Activated T-cell treated with anti-CD3 and anti-CD28 coated beads, Interleukin-2, amount 50 U/mL, for 4 hours (primary cell): ENCODE results near the gene FNDC1. TPM values are rescaled to one million over a fixed set of nuclear protein-coding genes. Genes with fewer than 3 reads are reported as not detected.
A peak's percentile ranks its signal among the peaks of the same experiment; 100 is the strongest.

ENCODE experiments used
- ATAC-seq, 2 donors: fragments of 200-7000 bp; cut with Tn5 transposase; one replicate each; pipeline ENCODE4 v1.10.0; 2021
- DNase-seq: peaks from one replicate; pipeline ENCODE4 v3.0.0-alpha.2; 2020
- H3K27me3 Mint-ChIP-seq: one replicate; pipeline ENCODE4 v1.8.0; 2021; ENCODE audit warnings: low read depth, mixed read lengths
- H3K36me3 Mint-ChIP-seq: one replicate; pipeline ENCODE4 v1.8.0; 2022; ENCODE audit warnings: mixed read lengths; ENCODE audit not compliant: insufficient read depth
- H3K4me1 Mint-ChIP-seq: one replicate; pipeline ENCODE4 v1.8.0; 2021; ENCODE audit warnings: low read depth, mixed read lengths
- H3K4me3 Mint-ChIP-seq: one replicate; pipeline ENCODE4 v1.8.0; 2021; ENCODE audit warnings: mild to moderate bottlenecking, moderate library complexity, mixed read lengths
- H3K9me3 Mint-ChIP-seq: one replicate; pipeline ENCODE4 v1.8.0; 2021; ENCODE audit warnings: mixed read lengths
- total RNA-seq, 3 donors: library from RNA; stranded (reverse); gene quantifications; one replicate each; pipeline ENCODE4 v1.2.1, GENCODE V29; 2021

Gene FNDC1
- total RNA-seq, 3 donors from 2014 or later: 0.03 TPM; not detected in 2

- no peaks in the 10 kb centered on the region for H3K36me3 Mint-ChIP-seq
- H3K4me3 Mint-ChIP-seq: no peak overlapping the region
- DNase-seq: no peak
- H3K9me3 Mint-ChIP-seq: no peaks in the 10 kb centered on the region
- H3K4me1 Mint-ChIP-seq: no peaks in the 10 kb centered on the region
- peaks cover under 1% of the 10 kb centered on the region for H3K27me3 Mint-ChIP-seq
- no peak for ATAC-seq
Measured at GRCh38 chr6:159203304-159204005, 34.3 kb downstream of the FNDC1 start.

- Mint-ChIP-seq H3K27me3 (no peaks in the 10 kb centered on the region), H3K4me3 (no peak overlapping the region), H3K9me3 (no peaks in the 10 kb centered on the region), H3K36me3 (no peaks in the 10 kb centered on the region), H3K4me1 (no peaks in the 10 kb centered on the region)
- no peak for ATAC-seq
- no peak for DNase-seq
Measured at GRCh38 chr6:159204605-159205004, 35.4 kb downstream of the FNDC1 start.

GRCh38 chr6:159212028-159212427, 42.8 kb downstream of the FNDC1 start:
- H3K9me3 Mint-ChIP-seq: no peaks in the 10 kb centered on the region
- H3K4me3 Mint-ChIP-seq: no peak overlapping the region
- ATAC-seq (no peak), DNase-seq (no peak)
- peaks cover 2% of the 10 kb centered on the region for H3K27me3 Mint-ChIP-seq
- H3K36me3 Mint-ChIP-seq: no peaks in the 10 kb centered on the region
- H3K4me1 Mint-ChIP-seq: no peaks in the 10 kb centered on the region

- DNase-seq (no peak), ATAC-seq (no peak)
- no peaks in the 10 kb centered on the region for H3K36me3 Mint-ChIP-seq
- H3K27me3 Mint-ChIP-seq: peaks cover 4% of the 10 kb centered on the region
- H3K4me1 Mint-ChIP-seq: no peaks in the 10 kb centered on the region
- no peaks in the 10 kb centered on the region for H3K9me3 Mint-ChIP-seq
- H3K4me3 Mint-ChIP-seq: no peak overlapping the region
Measured at GRCh38 chr6:159212525-159213280, 43.5 kb downstream of the FNDC1 start.

GRCh38 chr6:159213405-159213804, 44.2 kb downstream of the FNDC1 start:
- Mint-ChIP-seq H3K27me3 (peaks cover 8% of the 10 kb centered on the region), H3K4me3 (no peak overlapping the region), H3K9me3 (no peaks in the 10 kb centered on the region), H3K36me3 (no peaks in the 10 kb centered on the region), H3K4me1 (no peaks in the 10 kb centered on the region)
- DNase-seq (no peak), ATAC-seq (no peak)

GRCh38 chr6:159214281-159214680, 45.1 kb downstream of the FNDC1 start:
- no peaks in the 10 kb centered on the region for H3K36me3 Mint-ChIP-seq
- DNase-seq: no peak
- H3K27me3 Mint-ChIP-seq: peaks cover 11% of the 10 kb centered on the region
- H3K4me3 Mint-ChIP-seq: no peak overlapping the region
- H3K4me1 Mint-ChIP-seq: no peaks in the 10 kb centered on the region
- ATAC-seq: no peak
- no peaks in the 10 kb centered on the region for H3K9me3 Mint-ChIP-seq

- H3K4me3 Mint-ChIP-seq: no peak overlapping the region
- peak; percentile 28 to 34 for ATAC-seq
- peaks cover 3% of the 10 kb centered on the region for H3K4me1 Mint-ChIP-seq
- H3K9me3 Mint-ChIP-seq: no peaks in the 10 kb centered on the region
- DNase-seq: no peak
- no peaks in the 10 kb centered on the region for H3K36me3 Mint-ChIP-seq
- H3K27me3 Mint-ChIP-seq: peaks cover 13% of the 10 kb centered on the region
Measured at GRCh38 chr6:159217595-159218275, 48.5 kb downstream of the FNDC1 start.

GRCh38 chr6:159220093-159220492, 50.9 kb downstream of the FNDC1 start:
- Mint-ChIP-seq H3K27me3 (peaks cover 13% of the 10 kb centered on the region), H3K4me3 (no peak overlapping the region), H3K36me3 (no peaks in the 10 kb centered on the region), H3K4me1 (peaks cover 3% of the 10 kb centered on the region), H3K9me3 (no peaks in the 10 kb centered on the region)
- DNase-seq: no peak
- ATAC-seq: no peak

GRCh38 chr6:159221486-159222170, 52.4 kb downstream of the FNDC1 start:
- Mint-ChIP-seq H3K27me3 (peaks cover 17% of the 10 kb centered on the region), H3K4me1 (peaks cover 3% of the 10 kb centered on the region), H3K36me3 (no peaks in the 10 kb centered on the region), H3K4me3 (no peak overlapping the region), H3K9me3 (no peaks in the 10 kb centered on the region)
- DNase-seq (no peak), ATAC-seq (no peak)

- ATAC-seq (no peak), DNase-seq (no peak)
- peaks cover 3% of the 10 kb centered on the region for H3K4me1 Mint-ChIP-seq
- H3K36me3 Mint-ChIP-seq: no peaks in the 10 kb centered on the region
- no peaks in the 10 kb centered on the region for H3K9me3 Mint-ChIP-seq
- no peak overlapping the region for H3K4me3 Mint-ChIP-seq
- H3K27me3 Mint-ChIP-seq: peaks cover 13% of the 10 kb centered on the region
Measured at GRCh38 chr6:159224452-159224851, 55.3 kb downstream of the FNDC1 start.

GRCh38 chr6:159229651-159230051, 60.5 kb downstream of the FNDC1 start:
- DNase-seq (no peak), ATAC-seq (no peak)
- Mint-ChIP-seq H3K27me3 (peaks cover 39% of the 10 kb centered on the region), H3K4me3 (no peak overlapping the region), H3K9me3 (no peaks in the 10 kb centered on the region), H3K4me1 (no peaks in the 10 kb centered on the region), H3K36me3 (no peaks in the 10 kb centered on the region)

GRCh38 chr6:159232106-159232645, 63.0 kb downstream of the FNDC1 start:
- no peak for DNase-seq
- no peaks in the 10 kb centered on the region for H3K36me3 Mint-ChIP-seq
- H3K4me1 Mint-ChIP-seq: no peaks in the 10 kb centered on the region
- H3K27me3 Mint-ChIP-seq: peaks cover 47% of the 10 kb centered on the region
- no peaks in the 10 kb centered on the region for H3K9me3 Mint-ChIP-seq
- H3K4me3 Mint-ChIP-seq: no peak overlapping the region
- no peak for ATAC-seq

GRCh38 chr6:159232751-159233150, 63.6 kb downstream of the FNDC1 start:
- Mint-ChIP-seq H3K27me3 (peaks cover 45% of the 10 kb centered on the region), H3K4me1 (no peaks in the 10 kb centered on the region), H3K9me3 (no peaks in the 10 kb centered on the region), H3K36me3 (no peaks in the 10 kb centered on the region), H3K4me3 (no peak overlapping the region)
- DNase-seq: no peak
- ATAC-seq: no peak
